ENCODE data around the gene GCNT3.

- TF ChIP-seq CTCF (IDR thresholded peaks at IDR 0.05) (no peak), POLR2A (IDR thresholded peaks at IDR 0.05) (no peak)
Observed at GRCh38 chr15:59622289-59622688, 10.7 kb downstream of the GCNT3 start.

Data from testis (tissue), 2 donors.